Calu3 (cell line): ENCODE data around the gene CEP55. TPM values are rescaled to one million over a fixed set of nuclear protein-coding genes. Genes with fewer than 3 reads are reported as not detected.
A peak's percentile ranks its signal among the peaks of the same experiment; 100 is the strongest.

Source experiments
- Bru-seq: library from RNA; stranded (reverse); fragments of 400-500 nt; gene quantifications from one replicate; lab custom pipeline; 2021; lab: Mats Ljungman, UMichigan
- BruChase-seq, 2 experiments: library from RNA; stranded (reverse); fragments of 400-500 nt; gene quantifications; one replicate each; lab custom pipeline; 2021; lab: Mats Ljungman, UMichigan
- BruUV-seq: library from RNA; stranded (reverse); fragments of 400-500 nt; replicated peaks from 2 replicates; lab custom pipeline; 2021; lab: Mats Ljungman, UMichigan
- CTCF ChIA-PET: fragments of 300-600 bp; sonication (Branson Sonifier 250); formaldehyde crosslinking; loops from one replicate; lab custom pipeline; 2022; ENCODE audit warnings: antibody characterized with exemption; lab: Charles Lee
- DNase-seq: peaks from one replicate; pipeline ENCODE4 v3.0.0; 2022
- H3K27ac Mint-ChIP-seq: one replicate; pipeline ENCODE4 v1.8.0; 2022; ENCODE audit warnings: mixed read lengths; ENCODE audit not compliant: unreplicated experiment
- H3K27me3 Mint-ChIP-seq: one replicate; pipeline ENCODE4 v1.8.0; 2022; ENCODE audit warnings: mixed read lengths; ENCODE audit not compliant: unreplicated experiment
- H3K36me3 Mint-ChIP-seq: one replicate; pipeline ENCODE4 v1.8.0; 2022; ENCODE audit warnings: mild to moderate bottlenecking, moderate library complexity, mixed read lengths; ENCODE audit not compliant: insufficient read depth, unreplicated experiment
- H3K4me1 Mint-ChIP-seq: one replicate; pipeline ENCODE4 v1.8.0; 2022; ENCODE audit warnings: mild to moderate bottlenecking, low read depth, mixed read lengths; ENCODE audit not compliant: unreplicated experiment
- H3K4me3 Mint-ChIP-seq: one replicate; pipeline ENCODE4 v1.8.0; 2022; ENCODE audit warnings: mild to moderate bottlenecking, low read depth, moderate library complexity, mixed read lengths; ENCODE audit not compliant: unreplicated experiment
- H3K9me3 Mint-ChIP-seq: one replicate; pipeline ENCODE4 v1.8.0; 2022; ENCODE audit warnings: low read depth, mixed read lengths; ENCODE audit not compliant: unreplicated experiment
- intact Hi-C: fragments of 100-400 bp; cut with micrococcal nuclease; formaldehyde crosslinking; loops from one replicate; pipeline ENCODE4 v1.10.0; 2022; ENCODE audit not compliant: unreplicated experiment
- long read RNA-seq: library from polyadenylated mRNA; stranded (forward); transcript quantifications from one replicate; pipeline ENCODE4 v2.0.0, GENCODE V29; 2022
- total RNA-seq: library from RNA; stranded (reverse); gene quantifications from 2 replicates; pipeline ENCODE4 v1.2.3, GENCODE V29; 2022
- TF ChIP-seq, protein P1 (sequence below): fragments of 200-600 bp; IDR thresholded peaks from one replicate; pipeline ENCODE4 v1.8.0; 2022; ENCODE audit warnings: antibody characterized with exemption; ENCODE audit not compliant: unreplicated experiment

CEP55 gene
- total RNA-seq (46.9 and 52.2 TPM in 2 replicates), Bru-seq, nascent RNA (percentile 86 among the genes with signal in this experiment), BruChase-seq, experiment 1, labeled RNA remaining after a 6-hour chase (percentile 89 among the genes with signal in this experiment), BruChase-seq, experiment 2, labeled RNA remaining after a 2-hour chase (percentile 84 among the genes with signal in this experiment)
- long read RNA-seq, transcript CEP55-201 (9 exons, 2,638 nt) = major isoform, 40 of 73 reads
- long read RNA-seq, partial matches to known transcripts = 6 of 73 reads
- long read RNA-seq, other reads (novel, unspliced or antisense) = 27 of 73 reads

DNA sequence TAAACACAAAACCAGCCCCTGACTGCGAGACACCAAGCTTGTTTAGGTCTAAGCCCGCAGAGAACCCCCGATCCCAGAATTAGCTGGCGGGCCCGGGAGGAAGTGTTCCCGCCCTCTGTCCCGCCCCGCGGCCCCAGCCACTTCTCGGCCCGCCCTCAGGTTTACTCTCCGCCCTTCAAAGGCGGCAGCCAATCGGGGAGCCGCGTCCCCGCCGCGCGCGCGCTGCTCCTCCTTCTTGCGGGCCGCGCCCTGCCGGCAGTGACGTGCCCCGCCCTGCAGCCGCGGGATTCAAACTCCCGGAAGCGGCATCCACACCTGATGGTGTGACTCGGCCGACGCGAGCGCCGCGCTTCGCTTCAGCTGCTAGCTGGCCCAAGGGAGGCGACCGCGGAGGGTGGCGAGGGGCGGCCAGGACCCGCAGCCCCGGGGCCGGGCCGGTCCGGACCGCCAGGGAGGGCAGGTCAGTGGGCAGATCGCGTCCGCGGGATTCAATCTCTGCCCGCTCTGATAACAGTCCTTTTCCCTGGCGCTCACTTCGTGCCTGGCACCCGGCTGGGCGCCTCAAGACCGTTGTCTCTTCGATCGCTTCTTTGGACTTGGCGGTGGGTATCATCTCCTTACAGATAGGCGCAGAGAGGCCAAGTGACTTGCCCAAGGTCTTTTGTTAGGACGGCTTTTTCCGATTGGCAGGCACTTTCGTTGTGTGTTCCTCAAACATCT, at the start of gene CEP55:
CEP55 (plus strand) TSS at position 291 of the 720 bp plus-strand sequence. CDS start 3,440 bp downstream, outside the sequence.
- TF ChIP-seq, protein P1, sequence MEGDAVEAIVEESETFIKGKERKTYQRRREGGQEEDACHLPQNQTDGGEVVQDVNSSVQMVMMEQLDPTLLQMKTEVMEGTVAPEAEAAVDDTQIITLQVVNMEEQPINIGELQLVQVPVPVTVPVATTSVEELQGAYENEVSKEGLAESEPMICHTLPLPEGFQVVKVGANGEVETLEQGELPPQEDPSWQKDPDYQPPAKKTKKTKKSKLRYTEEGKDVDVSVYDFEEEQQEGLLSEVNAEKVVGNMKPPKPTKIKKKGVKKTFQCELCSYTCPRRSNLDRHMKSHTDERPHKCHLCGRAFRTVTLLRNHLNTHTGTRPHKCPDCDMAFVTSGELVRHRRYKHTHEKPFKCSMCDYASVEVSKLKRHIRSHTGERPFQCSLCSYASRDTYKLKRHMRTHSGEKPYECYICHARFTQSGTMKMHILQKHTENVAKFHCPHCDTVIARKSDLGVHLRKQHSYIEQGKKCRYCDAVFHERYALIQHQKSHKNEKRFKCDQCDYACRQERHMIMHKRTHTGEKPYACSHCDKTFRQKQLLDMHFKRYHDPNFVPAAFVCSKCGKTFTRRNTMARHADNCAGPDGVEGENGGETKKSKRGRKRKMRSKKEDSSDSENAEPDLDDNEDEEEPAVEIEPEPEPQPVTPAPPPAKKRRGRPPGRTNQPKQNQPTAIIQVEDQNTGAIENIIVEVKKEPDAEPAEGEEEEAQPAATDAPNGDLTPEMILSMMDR = no peak
- H3K4me3 Mint-ChIP-seq = peak within 1 kb of the TSS; percentile 79
- DNase-seq = peak; percentile 94
- H3K27me3 Mint-ChIP-seq = no peaks in the 10 kb centered on the region
- peak within 1 kb of the TSS; percentile 86 for H3K27ac Mint-ChIP-seq
- CTCF ChIA-PET = interaction anchor here (1.4 kb wide), 1 partner anchor 107 kb away, joined by 4 read pairs; no protein-coding TSS in a partner anchor
- no TSS peak for BruUV-seq
- peaks cover 33% of the 10 kb centered on the region for H3K36me3 Mint-ChIP-seq
- peaks cover 21% of the 10 kb centered on the region for H3K4me1 Mint-ChIP-seq
- intact Hi-C loops = no loop called here
- H3K9me3 Mint-ChIP-seq = no peaks in the 10 kb centered on the region

DNA sequence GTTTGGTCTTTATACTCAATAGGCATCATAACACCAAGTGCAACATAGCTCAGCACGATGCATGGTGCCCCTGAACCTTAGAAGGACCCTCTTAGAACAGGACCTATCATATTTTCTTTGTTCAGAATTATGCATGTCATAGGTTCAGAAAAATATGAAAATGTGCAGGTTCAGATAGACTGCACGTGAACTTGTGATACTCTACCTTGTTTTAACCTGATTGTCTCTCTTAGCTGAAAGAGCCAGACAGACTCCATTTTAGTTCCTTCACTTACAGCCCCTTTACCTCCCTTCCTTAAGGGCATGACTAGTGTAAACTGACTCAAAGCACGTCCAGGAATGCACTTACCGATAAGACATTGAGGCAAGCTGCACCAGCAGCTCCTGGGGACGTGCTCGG, 49.4 kb upstream of the CEP55 start:
- TF ChIP-seq, protein P1 = no peak
- CTCF ChIA-PET = interaction anchor here (0.7 to 2.1 kb wide), 3 partner anchors 10 to 11 kb away, joined by 3 to 7 read pairs (median 6); no protein-coding TSS in a partner anchor
- peaks cover 92% of the 10 kb centered on the region for H3K36me3 Mint-ChIP-seq

DNA sequence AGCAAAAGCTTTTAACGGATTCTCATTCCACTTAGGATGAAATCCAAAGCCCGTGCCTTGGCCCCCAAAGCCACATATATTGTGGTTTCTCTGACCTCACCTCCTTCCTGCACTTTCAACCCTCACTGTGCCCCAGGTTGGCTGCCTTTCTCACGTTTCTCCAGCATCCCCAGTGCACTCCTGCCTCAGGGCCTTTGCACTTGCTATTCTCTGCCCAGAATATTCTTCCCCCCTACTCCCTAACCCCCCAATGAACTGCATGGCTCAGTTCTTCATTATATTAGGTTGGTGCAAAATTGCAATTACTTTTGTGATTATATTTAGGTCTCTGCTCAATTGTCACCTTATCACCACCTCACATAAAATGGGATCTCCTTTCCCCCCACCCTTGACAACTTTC, 48.4 kb upstream of the CEP55 start:
- DNase-seq = no peak
- CTCF ChIA-PET = no interaction called here
- Mint-ChIP-seq H3K36me3 (peaks cover 93% of the 10 kb centered on the region), H3K27me3 (no peaks in the 10 kb centered on the region), H3K9me3 (peaks cover 2% of the 10 kb centered on the region), H3K27ac (peak overlapping the region; percentile 85), H3K4me1 (peaks cover 59% of the 10 kb centered on the region), H3K4me3 (no peak overlapping the region)
- BruUV-seq = no TSS peak
- TF ChIP-seq, protein P1 = no peak
- intact Hi-C loops = no loop called here

More for the DNA sequence above, 49.4 kb upstream of the CEP55 start:
- DNase-seq = no peak
- Mint-ChIP-seq H3K4me1 (peaks cover 66% of the 10 kb centered on the region), H3K9me3 (peaks cover 2% of the 10 kb centered on the region), H3K27ac (peak overlapping the region; percentile 85), H3K27me3 (no peaks in the 10 kb centered on the region), H3K4me3 (no peak overlapping the region)
- intact Hi-C loops = no loop called here
- BruUV-seq = no TSS peak

DNA sequence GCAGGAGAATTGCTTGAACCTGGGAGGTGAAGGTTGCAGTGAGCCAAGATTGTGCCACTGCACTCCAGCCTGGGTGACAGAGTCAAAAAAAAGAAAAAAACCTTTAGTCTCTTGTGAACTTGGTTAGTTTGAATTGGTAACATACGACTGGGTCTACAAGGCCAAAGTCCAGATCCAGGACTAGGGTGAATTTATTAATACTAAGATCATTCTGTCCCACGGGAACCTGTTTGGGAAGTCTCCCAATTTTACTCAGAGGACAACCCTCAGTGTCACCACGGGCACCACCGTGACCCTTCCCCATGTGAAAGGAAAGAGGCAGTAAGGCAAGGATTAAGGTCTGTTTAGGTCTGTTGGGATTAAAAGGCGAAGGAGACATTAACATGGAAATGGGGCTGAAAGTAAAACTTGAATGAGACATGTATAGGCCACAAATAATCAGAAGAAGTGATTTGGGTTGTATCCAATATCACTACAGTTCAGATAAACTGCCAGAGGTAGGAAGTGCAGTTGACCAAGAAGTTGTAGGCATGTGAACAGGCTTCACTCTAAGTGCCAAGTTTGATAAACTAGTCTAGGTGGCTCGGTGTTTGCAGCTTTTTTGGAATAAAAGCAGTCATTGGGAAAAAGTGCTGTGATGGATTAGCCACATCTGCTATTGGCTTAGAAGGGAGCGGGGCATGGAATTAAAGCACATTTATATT, 45.0 kb upstream of the CEP55 start:
- intact Hi-C loops = no loop called here
- CTCF ChIA-PET = no interaction called here
- no peak overlapping the region for H3K4me3 Mint-ChIP-seq
- peaks cover 92% of the 10 kb centered on the region for H3K36me3 Mint-ChIP-seq
- H3K4me1 Mint-ChIP-seq = peaks cover 43% of the 10 kb centered on the region
- BruUV-seq = no TSS peak
- H3K27ac Mint-ChIP-seq = peak overlapping the region; percentile 56
- H3K27me3 Mint-ChIP-seq = no peaks in the 10 kb centered on the region
- no peaks in the 10 kb centered on the region for H3K9me3 Mint-ChIP-seq
- DNase-seq = no peak
- TF ChIP-seq, protein P1 = no peak
